Nephron progenitor cell (in vitro differentiated cells): ENCODE measurements around the gene IL6R.
A peak's percentile ranks its signal among the peaks of the same experiment; 100 is the strongest.
"Not testable (repeated sequence)": the region's sequence is repeated elsewhere in the genome, so short reads cannot be mapped to it uniquely, and the experiment has no call there.

Experiments
- DNase-seq: peaks from one replicate; pipeline ENCODE4 v3.0.0; 2021
- H3K27ac Mint-ChIP-seq: 2 replicates; pipeline ENCODE4 v1.8.0; 2021; ENCODE audit warnings: mild to moderate bottlenecking, moderate library complexity, mixed read lengths
- H3K27me3 Mint-ChIP-seq: 2 replicates; pipeline ENCODE4 v1.8.0; 2021; ENCODE audit warnings: mild to moderate bottlenecking, low read depth, mixed read lengths; ENCODE audit not compliant: poor library complexity
- H3K36me3 Mint-ChIP-seq: 2 replicates; pipeline ENCODE4 v1.8.0; 2021; ENCODE audit warnings: low read depth, mixed read lengths
- H3K4me1 Mint-ChIP-seq: 2 replicates; pipeline ENCODE4 v1.8.0; 2021; ENCODE audit warnings: mixed read lengths
- H3K4me3 Mint-ChIP-seq: 2 replicates; pipeline ENCODE4 v1.8.0; 2021; ENCODE audit warnings: mild to moderate bottlenecking, moderate library complexity, mixed read lengths
- H3K9me3 Mint-ChIP-seq: 2 replicates; pipeline ENCODE4 v1.8.0; 2021; ENCODE audit warnings: mild to moderate bottlenecking, moderate library complexity, mixed read lengths
- CTCF ChIP-seq: fragments of 200-600 bp; sonication (generic); IDR thresholded peaks from 2 replicates; pipeline ENCODE4 v1.5.0; 2021; ENCODE audit warnings: antibody characterized with exemption

The IL6R gene

GRCh38 chr1:154417338-154417608 lies 12.1 kb downstream of the IL6R start:
- H3K4me3 Mint-ChIP-seq, result no peak overlapping the region
- no peaks in the 10 kb centered on the region for H3K9me3 Mint-ChIP-seq
- no peak for TF ChIP-seq CTCF
- H3K27ac Mint-ChIP-seq, result no peak overlapping the region
- DNase-seq, result no peak
- H3K27me3 Mint-ChIP-seq, result peaks cover 13% of the 10 kb centered on the region
- H3K36me3 Mint-ChIP-seq, result no peaks in the 10 kb centered on the region
- peaks cover 21% of the 10 kb centered on the region for H3K4me1 Mint-ChIP-seq

GRCh38 chr1:154418062-154418921 lies 13.1 kb downstream of the IL6R start:
- H3K27me3 Mint-ChIP-seq, result peaks cover 13% of the 10 kb centered on the region
- H3K9me3 Mint-ChIP-seq, result no peaks in the 10 kb centered on the region
- no peak for TF ChIP-seq CTCF
- no peak overlapping the region for H3K27ac Mint-ChIP-seq
- H3K4me3 Mint-ChIP-seq, result peak overlapping the region; percentile 18
- DNase-seq, result no peak
- no peaks in the 10 kb centered on the region for H3K36me3 Mint-ChIP-seq
- H3K4me1 Mint-ChIP-seq, result peaks cover 25% of the 10 kb centered on the region

- no peak for DNase-seq
- H3K4me1 Mint-ChIP-seq, result peaks cover 30% of the 10 kb centered on the region
- H3K36me3 Mint-ChIP-seq, result no peaks in the 10 kb centered on the region
- H3K27me3 Mint-ChIP-seq, result peaks cover 9% of the 10 kb centered on the region
- peak overlapping the region; percentile 14 for H3K4me3 Mint-ChIP-seq
- TF ChIP-seq CTCF, result no peak
- H3K9me3 Mint-ChIP-seq, result no peaks in the 10 kb centered on the region
- H3K27ac Mint-ChIP-seq, result no peak overlapping the region
These were observed 13.9 kb downstream of the IL6R start for GRCh38 chr1:154418923-154419619.

- Mint-ChIP-seq H3K27ac (peak overlapping the region; percentile 90), H3K4me1 (peaks cover 30% of the 10 kb centered on the region), H3K36me3 (no peaks in the 10 kb centered on the region), H3K9me3 (peaks cover 4% of the 10 kb centered on the region), H3K4me3 (peak overlapping the region; percentile 14), H3K27me3 (peaks cover 8% of the 10 kb centered on the region)
- no peak for TF ChIP-seq CTCF
- DNase-seq, result no peak
These were observed 14.8 kb downstream of the IL6R start for GRCh38 chr1:154419620-154420571.

GRCh38 chr1:154420961-154421924 lies 16.1 kb downstream of the IL6R start:
- peaks cover 30% of the 10 kb centered on the region for H3K4me1 Mint-ChIP-seq

GRCh38 chr1:154422049-154422448 lies 16.9 kb downstream of the IL6R start:
- not testable (repeated sequence) for H3K36me3 Mint-ChIP-seq

More at GRCh38 chr1:154420961-154421924, 16.1 kb downstream of the IL6R start:
- Mint-ChIP-seq H3K27ac (no peak overlapping the region), H3K9me3 (peaks cover 4% of the 10 kb centered on the region), H3K36me3 (no peaks in the 10 kb centered on the region), H3K27me3 (peaks cover 8% of the 10 kb centered on the region), H3K4me3 (no peak overlapping the region)
- no peak for DNase-seq
- no peak for TF ChIP-seq CTCF

More at GRCh38 chr1:154422049-154422448, 16.9 kb downstream of the IL6R start:
- H3K9me3 Mint-ChIP-seq, DNase-seq, H3K27me3 Mint-ChIP-seq, H3K4me3 Mint-ChIP-seq, H3K27ac Mint-ChIP-seq: not testable (repeated sequence)
- peaks cover 30% of the 10 kb centered on the region for H3K4me1 Mint-ChIP-seq
